NCI-H1092 treated with DMSO at 0.1 percent for 48 hours (cell line): ENCODE results near the gene SGTA.

Experiments
- DNase-seq: peaks from one replicate; lab custom pipeline; 2025; lab: John Stamatoyannopoulos, UW

Gene SGTA

GRCh38 chr19:2770055-2771013, 12.7 kb downstream of the SGTA start:
- no peak for DNase-seq

GRCh38 chr19:2769218-2769617, 13.9 kb downstream of the SGTA start:
- DNase-seq, result no peak

- DNase-seq, result no peak
Measured at GRCh38 chr19:2768365-2769132, 14.5 kb downstream of the SGTA start.

GRCh38 chr19:2767688-2768087, 15.4 kb downstream of the SGTA start:
- DNase-seq, result no peak

GRCh38 chr19:2766594-2767372, 16.3 kb downstream of the SGTA start:
- no peak for DNase-seq

GRCh38 chr19:2765376-2765775, 17.7 kb downstream of the SGTA start:
- no peak for DNase-seq

DNA sequence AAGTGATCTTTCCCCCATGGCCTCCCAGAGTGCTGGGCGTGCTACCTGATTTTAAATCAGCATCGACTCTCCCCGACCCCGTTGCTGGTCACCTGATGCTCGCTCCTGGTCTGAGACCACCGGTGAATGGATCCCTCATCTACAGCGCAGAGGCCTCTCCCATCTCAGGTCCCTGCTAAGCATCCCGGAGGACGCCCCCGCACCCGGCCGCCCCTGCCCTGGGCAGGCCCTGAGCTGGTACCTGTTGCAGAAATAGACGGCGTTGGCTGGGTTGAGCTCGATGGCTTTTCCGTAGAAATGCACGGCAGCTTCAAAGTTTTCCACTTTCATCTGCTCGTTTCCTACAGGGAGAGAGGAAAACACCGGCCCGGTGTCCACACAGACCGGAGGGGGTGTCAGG, 18.1 kb downstream of the SGTA start:
- no peak for DNase-seq

- DNase-seq, result no peak
Measured at GRCh38 chr19:2763687-2764086, 19.4 kb downstream of the SGTA start.

GRCh38 chr19:2762783-2763496, 20.1 kb downstream of the SGTA start:
- DNase-seq, result no peak

DNA sequence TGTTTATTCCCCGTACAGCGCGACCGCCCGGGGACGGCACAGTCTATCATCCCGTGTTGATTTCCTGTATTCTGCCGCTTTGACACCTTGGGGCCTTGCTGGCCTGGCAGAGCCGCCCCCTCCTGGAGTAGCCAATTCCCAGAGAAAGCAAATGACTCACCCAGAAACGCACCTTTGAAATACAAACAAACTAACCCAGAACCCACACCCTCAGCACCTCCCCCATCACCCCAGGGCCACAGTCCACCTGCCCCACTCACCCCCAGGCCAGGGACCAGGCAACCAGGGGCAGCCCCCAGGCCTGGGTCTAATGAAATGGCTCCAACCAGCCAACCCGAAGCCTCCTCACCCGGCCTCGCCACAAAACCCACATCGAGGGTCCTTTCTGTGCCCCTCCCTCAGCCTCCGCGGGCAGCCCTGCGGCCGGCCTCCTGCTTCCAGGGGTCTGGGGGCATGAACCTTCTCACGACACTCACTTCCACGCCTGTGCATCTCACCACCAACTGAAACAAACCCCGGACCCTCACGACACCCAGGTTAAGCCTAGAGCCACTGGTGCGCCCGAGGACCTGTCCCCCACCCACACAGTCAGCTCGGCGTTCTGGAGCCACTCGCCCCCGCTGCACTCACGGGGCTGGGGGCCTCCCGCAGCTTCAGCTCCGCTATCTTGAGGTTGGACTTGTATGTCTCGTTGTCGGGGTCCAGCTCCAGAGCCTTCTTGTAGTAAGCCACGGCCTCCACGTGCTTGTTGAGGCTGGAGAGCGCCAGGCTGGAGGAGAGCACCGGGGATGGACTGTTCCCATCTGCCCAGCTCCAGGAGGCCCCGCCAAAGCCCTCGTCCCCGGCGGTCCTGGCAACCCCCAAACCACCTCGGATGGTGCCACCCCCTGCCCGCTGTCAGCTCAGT, 20.9 kb downstream of the SGTA start:
- DNase-seq, result no peak

GRCh38 chr19:2761309-2761677, 21.8 kb downstream of the SGTA start:
- DNase-seq, result no peak

DNA sequence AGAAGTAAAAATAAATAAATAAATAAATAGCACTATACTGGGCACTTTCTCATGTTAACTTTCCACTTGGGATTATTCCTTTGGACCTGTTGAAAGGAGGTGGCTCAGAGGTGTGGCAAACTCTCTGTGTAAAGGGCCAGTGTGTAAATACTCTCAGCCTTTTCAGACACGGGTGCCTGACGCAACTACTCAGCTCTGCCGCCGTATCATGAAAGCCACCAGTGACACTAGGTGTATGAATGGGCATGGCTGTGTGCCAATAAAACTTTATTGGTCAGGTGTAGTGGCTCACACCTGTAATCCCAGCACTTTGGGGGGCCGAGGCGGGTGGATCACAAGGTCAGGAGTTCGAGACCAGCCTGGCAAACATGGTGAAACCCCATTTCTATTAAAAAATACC, 23.1 kb downstream of the SGTA start:
- DNase-seq, result no peak

DNA sequence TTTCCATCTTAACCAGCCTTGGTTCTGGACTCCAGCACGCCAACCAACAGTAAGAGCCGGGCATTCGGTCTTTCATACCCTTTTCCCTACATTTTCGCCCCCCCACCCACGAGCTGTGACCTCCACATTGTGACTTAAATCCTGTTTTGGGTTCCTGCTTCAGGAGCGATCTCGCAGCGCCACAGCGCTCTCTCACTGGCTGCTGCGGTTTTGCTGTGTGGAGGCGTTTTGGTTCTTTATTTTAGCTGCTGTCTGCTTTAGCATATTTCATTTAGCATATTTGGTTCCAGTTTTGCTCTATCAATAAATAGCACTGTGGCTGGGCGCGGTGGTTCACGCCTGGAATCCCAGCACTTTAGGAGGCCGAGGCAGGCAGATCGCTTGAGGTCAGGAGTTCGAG, 23.7 kb downstream of the SGTA start:
- DNase-seq, result no peak

DNA sequence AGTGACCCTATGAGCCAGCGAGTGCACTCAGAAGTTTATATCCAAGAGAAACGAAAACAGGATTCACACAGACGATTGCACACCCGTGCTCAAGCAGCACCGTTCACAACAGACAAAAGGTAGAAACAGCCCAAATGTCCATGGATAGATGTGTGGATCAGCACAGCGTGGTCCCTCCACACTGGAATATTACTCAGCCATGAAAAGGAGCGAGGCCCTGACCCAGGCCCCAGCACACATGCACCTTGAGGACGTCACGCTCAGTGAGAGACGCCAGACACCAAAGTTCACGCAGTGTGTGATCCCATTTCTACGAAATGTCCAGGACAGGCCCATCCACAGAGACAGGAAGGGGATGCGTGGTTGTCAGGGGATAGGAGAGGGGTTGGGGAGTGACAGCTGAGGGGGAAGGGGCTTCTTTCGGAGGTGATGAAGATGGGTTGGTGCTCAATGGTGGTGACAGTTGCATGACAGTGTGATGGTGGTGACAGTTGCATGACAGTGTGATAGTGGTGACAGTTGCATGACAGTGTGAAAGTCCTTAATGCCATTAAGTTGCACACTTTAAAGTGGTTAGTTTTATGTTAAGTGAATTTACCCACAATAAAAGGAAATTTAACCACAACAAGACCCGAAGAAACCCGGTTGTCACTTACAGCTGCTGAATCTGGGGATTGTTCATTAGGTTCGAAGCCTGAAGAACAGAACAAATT, 24.3 kb downstream of the SGTA start:
- DNase-seq, result no peak

GRCh38 chr19:2756921-2757881, 25.9 kb downstream of the SGTA start:
- DNase-seq, result no peak

DNA sequence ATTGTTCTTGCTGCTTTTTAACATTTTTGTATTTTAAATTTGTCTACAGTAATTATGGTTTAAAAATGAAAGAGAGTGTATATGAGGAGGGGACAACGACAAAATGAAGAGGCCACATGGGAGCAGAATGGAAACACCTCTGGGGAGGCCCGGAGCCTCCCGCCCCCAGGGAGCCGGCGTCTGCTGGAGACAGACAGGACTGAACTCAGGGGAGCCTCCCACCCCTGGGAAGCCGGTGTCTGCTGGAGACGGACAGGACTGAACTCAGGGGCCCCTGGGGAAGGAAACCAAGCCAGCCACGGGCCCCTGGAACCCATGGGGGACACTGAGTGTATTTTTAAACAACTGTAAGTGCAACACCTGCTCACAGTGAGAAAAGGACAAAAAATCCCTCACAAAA, 26.6 kb downstream of the SGTA start:
- DNase-seq, result no peak

DNA sequence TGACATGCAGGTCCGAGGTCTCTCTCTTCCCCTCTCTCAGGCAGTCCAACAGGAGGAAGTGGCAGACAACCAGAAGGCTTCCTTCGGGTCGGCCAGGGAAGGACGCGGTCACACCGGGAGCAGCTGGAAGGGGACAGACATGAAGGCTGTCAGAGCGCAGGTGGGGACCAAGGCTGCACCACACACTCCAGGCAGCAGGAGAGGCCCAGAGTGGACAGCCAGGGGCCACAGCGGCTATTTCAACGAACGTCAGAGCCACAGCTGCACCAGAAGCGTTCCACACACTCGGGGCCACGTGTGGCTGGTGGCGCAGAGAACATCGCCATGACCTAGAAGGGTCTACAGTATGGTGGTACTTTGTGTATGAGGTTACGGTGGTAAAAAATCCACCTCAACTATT, 27.3 kb downstream of the SGTA start:
- DNase-seq, result no peak

- no peak for DNase-seq
Measured at GRCh38 chr19:2755448-2755705, 27.7 kb downstream of the SGTA start.
